Daoy (cell line): ENCODE results near the gene ZMIZ2. TPM values are rescaled to one million over a fixed set of nuclear protein-coding genes. Genes with fewer than 3 reads are reported as not detected.

Experiments used
- DNase-seq: peaks from one replicate; pipeline ENCODE4 v3.0.0-alpha.2; 2015; ENCODE audit warnings: low read depth
- total RNA-seq: library from RNA; depleted of rRNA; stranded (reverse); fragments of >200 nt; shearing (Covaris generic); gene quantifications from 2 replicates; pipeline ENCODE4 v1.2.3, GENCODE V29; 2014

The ZMIZ2 gene
- total RNA-seq, 1 experiment from 2014 or later = 16.2 TPM

DNA sequence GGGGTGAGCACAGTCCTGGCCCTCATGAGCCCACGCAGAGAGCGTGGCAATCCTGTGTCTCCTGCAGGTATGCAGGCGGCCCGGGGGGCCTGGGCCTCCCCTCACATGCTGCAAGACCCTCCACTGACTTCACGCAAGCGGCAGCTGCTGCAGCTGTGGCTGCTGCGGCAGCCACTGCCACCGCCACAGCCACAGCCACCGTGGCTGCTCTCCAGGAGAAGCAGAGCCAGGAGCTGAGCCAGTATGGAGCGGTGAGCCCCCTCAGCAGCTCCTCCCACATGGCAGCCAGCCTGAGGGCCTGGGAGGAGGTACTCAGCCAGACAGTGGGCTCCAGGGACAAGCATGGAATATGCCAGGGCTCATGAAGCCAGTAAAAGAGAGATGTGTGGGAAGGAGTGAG, 8.7 kb downstream of the ZMIZ2 start:
- DNase-seq = no peak

DNA sequence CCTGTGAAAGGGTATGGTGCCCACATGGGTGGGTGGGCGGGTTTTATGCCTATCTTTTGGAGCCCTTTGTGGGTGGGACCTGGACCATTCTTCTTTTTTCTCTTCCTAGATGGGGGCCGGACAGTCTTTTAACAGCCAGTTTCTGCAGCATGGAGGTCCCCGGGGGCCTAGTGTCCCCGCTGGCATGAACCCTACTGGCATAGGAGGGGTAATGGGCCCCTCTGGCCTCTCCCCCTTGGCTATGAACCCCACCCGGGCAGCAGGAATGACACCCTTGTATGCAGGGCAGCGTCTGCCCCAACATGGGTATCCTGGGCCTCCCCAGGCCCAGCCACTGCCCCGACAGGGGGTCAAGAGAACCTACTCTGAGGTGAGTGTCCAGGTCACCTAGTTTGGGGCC, 9.1 kb downstream of the ZMIZ2 start:
- no peak for DNase-seq

DNA sequence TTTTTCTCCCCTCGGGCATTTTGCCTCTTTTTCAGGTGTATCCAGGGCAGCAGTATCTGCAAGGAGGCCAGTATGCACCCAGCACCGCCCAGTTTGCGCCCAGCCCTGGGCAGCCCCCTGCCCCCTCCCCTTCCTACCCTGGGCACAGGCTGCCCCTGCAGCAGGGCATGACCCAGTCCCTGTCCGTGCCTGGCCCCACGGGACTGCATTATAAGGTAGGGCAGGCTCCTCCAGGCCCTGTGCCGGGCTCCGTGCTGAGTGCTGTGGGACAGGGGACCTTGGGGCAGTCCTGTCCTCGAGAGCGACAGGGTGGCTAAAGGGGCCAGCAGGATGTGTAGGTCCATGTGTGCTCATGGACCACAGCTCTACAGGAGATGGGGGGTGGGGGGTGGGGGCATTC, 10.6 kb downstream of the ZMIZ2 start:
- no peak for DNase-seq

DNA sequence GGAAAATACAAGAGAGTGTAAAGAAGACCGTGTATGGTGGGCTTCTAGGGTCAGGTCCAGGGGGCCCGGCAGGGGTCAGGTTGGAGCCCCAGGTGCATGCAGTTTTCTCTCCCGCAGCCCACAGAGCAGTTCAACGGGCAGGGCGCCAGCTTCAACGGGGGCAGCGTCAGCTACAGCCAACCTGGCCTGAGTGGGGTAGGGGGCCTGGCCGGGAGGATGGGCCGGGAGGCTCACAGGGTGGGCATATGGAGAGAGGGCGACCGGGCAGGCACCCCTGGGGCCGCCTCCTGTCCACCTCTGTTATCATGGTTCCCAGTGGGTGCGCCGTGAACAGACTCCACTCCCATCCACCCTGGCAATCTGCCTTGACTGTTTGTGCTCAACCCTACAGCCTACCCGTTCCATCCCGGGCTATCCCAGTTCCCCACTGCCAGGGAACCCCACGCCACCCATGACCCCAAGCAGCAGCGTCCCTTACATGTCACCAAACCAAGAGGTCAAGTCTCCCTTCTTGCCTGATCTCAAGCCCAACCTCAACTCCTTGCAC, 11.5 kb downstream of the ZMIZ2 start:
- no peak for DNase-seq

GRCh38 chr7:44761207-44762161, 12.8 kb downstream of the ZMIZ2 start:
- DNase-seq = no peak

DNA sequence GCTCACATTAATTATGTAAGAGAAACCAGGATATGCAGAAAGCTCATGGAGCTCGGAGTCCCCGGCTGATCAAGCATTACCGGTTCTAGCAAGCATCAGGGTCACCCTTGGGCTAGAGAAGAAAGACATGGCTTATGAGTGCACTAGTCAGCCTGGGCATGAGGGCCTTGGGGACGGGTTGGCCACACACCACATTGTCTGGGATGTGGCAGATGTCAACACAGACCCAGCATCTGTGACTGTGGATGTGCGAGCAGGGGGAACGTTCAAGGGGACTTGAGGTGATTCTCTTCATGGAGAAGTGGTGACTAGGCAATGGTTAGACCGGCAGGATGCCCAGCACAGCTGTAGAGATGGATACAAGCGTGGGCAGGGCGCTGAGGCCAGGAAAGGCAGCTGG, 13.7 kb downstream of the ZMIZ2 start:
- no peak for DNase-seq

DNA sequence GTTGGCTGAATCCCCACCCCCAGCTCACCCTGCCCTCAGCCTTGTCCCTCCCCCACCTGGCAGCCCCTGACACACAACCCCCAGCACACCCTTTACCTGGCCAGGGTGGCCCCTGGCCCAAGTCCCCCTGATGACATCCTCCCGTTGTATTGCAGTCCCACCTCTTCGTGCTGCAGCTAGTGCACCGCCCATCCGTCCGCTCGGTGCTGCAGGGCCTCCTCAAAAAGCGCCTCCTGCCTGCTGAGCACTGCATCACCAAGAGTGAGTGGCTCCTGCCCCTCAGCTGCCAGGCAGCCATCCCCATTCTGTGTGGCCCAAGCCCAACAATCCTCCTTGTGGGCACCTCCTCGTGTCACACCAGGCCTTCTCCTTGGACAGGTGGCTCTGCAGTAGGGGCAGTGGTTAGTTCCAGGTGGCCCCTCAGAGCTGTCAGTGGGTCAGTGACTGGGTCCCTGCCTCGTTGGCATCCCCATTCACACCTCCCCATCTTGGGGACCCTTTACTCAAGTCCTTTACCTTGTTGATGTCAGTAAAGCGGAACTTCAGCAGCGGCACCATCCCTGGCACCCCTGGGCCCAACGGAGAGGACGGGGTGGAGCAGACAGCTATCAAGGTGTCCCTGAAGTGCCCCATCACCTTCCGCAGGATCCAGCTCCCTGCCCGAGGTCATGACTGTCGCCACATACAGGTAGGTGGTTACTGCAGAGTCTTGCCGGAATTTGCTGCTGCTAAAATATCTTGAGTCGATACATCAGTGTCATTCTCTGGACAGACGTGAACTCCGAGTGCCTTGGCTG, 14.3 kb downstream of the ZMIZ2 start:
- no peak for DNase-seq

- no peak for DNase-seq
Measured at GRCh38 chr7:44764081-44764480, 15.4 kb downstream of the ZMIZ2 start.

DNA sequence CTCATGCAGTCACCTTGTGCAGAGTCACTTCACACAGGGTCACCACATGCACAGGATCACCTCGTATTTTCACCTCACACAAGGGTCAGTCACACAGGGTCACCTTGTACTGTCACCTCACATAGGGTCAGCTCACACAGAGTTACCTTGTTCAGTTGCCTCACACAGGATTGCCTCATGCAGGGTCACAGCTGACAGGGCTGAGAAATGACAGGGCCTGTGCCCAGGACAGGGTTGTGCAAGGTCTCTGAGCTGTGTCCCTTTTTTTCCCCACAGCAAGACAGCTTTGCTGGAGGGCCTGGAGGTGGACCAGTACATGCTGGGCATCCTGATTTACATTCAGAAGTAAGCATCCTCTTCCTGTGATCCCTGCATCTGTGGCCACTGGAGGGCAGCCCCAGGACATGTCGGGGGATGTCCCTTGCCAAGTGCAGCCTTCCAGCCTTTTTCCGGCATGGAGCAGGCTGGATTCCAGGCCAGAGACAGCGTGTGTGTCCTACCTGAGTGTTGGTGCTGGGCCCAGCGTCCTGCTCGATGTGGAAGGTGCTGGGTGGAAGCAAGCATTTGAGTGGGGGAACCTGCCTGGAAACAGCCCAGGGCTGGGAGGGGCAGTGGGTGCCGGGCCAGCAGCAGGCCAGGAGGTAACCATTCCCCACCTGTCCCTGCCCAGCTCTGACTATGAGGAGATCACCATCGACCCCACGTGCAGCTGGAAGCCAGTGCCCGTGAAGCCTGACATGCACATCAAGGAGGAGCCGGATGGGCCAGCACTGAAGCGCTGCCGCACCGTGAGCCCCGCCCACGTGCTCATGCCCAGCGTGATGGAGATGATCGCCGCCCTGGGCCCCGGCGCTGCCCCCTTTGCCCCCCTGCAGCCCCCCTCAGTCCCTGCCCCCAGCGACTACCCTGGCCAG, 16.3 kb downstream of the ZMIZ2 start:
- no peak for DNase-seq

DNA sequence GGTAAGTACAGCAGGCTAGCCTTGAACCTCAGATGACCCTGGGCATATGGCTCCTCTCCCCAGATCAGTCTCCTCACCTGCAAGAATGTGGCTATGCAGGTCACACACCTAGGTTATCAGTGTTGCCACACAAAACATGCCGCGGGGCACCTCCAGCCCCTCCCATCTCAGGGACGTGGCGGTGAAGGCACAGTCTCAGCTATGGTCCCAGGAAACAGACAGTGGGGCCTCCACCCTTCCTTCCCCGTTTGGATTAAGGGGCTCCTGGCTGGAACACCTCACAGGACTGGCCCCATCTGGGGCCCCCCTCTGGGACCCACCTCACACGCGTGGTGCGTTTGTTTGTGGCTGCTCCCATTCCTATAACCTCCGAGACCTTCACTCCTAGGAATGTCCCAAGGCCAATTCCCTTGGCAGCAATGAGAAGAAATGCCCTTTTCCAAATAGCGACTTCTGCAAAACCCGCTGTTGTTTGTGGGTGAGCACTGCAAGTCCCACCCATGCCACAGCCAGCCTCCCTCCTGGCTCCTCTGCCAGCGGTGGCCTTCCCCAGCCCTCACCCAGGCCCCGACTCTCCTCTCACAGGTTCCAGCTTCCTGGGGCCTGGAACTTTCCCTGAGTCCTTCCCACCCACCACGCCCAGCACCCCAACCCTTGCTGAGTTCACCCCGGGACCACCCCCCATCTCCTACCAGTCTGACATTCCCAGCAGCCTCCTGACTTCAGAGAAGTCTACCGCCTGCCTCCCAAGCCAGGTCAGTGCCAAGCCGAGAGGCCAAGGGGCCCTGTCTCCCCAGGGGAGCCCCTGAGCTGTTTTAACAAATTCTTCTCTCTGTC, 17.1 kb downstream of the ZMIZ2 start:
- no peak for DNase-seq

DNA sequence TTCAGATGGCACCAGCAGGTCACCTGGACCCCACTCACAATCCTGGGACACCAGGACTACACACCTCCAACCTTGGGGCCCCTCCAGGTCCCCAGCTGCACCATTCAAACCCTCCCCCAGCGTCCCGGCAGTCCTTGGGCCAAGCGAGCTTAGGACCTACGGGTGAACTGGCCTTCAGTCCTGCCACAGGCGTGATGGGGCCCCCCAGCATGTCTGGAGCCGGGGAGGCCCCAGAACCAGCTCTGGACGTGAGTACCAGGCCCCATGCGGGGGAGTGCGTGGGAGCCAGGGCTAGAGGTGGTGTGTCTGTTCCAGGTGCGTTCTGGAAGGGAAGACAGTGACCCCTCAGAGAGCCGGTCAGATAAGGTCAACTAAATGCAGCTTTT, 17.8 kb downstream of the ZMIZ2 start:
- DNase-seq = no peak

GRCh38 chr7:44767134-44767911, 18.7 kb downstream of the ZMIZ2 start:
- DNase-seq = no peak

GRCh38 chr7:44767912-44768627, 19.4 kb downstream of the ZMIZ2 start:
- DNase-seq = no peak

DNA sequence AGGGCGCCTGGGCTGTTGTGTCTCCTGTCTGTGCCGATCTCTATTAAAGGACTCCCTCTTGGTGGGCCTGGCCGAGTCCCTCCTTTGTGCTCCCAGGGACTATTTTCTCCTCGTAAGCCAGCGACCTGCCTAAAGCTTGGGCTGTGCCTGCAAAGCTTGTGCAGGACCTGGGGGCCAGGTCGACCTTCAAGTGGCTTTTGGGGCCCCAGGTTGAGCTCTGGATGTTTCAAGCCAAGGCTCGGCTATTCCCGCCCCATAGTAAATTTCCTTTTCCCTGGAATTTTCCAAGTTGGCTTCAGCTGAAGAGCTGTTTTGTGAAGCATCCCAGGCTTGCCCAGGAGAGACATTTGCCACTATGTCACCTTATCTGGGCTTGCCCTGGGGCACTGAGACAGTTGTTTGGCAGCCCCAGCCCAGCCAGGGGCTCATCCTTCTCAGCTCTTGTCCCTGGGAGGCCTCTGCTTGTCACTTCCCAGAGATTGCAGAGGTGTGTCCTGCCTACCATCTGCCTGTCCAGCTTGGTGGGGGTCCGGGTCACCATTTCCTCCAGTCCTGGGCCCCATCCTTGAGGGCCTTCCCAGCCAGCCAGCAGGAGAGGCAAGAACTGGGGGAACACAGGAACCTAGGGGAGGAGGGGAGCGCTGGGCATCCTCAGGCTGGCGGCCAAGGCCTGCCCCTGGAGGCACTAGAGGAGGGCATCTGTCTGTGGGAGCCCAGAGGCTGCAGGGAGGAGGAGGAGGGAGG, 20.2 kb downstream of the ZMIZ2 start:
- DNase-seq = no peak

DNA sequence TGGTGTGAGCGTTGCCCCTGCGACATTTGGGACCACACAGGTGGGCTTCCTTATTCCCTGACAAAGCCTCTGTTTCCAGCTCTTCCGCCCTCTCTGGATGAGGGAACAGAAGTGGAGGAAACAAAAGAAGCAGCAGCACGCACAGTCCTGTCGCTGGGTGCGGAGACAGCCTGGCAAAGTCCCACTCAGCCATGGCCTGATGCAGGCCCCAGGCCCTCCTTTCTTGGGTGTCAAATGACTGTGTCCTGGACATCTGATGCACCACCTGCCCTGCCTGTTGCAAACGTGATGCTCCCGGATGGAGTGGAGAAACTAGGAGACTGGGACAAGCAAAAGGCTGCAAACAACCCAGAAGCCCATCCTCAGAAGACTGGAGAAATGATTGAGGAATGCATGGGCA, 20.7 kb downstream of the ZMIZ2 start:
- DNase-seq = no peak

DNA sequence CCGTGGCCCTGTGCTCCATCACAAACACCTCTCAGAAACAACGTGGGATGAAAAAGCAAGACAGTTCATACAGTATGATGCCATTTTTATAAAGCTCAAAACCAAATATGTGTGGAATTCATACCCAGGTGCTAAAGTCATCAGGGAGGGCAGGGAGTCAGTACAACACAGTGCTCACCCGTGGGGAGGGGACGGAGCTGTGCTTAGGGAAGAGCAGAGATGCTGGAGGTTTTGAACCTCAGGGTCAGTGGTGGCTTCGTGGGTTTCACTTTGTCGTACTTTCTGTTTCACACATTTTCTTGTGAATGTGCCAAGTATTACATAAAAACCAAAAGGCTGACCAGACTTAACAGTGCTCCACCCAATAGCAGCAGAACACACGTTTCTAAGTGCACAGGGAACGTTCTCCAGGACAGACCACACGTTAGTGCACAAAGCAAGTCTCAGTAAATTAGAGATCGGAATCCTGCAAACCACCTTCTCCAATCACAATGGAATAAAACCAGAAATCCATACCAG, 21.2 kb downstream of the ZMIZ2 start:
- peak; percentile 52 for DNase-seq

- no peak for DNase-seq
Measured at GRCh38 chr7:44771358-44771757, 22.7 kb downstream of the ZMIZ2 start.

DNA sequence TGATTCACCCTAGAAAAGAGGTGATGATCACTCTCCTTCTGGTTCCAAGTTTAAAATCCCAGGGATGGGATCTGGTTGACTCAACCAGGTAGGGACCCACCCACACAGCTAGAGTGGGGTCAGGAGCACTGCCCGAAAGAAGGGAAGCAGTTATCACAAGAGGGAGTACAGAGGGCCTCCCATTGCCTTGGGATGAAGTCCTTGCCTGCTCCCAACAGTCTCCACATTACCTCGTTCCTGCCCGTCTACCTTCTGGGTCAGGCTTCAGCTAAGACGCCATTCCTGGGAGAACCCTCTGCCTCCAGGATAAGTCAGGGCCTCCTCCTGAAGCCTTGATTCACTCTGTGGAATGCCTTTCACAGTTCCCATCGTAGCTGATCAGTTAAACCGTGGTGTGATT, 23.8 kb downstream of the ZMIZ2 start:
- DNase-seq = no peak
